K562 (cell line): ENCODE results near the gene CDK5RAP3. TPM values are rescaled to one million over a fixed set of nuclear protein-coding genes. Genes with fewer than 3 reads are reported as not detected.
A peak's percentile ranks its signal among the peaks of the same experiment; 100 is the strongest.

Experiments used
- ATAC-seq: fragments of 200-7000 bp; cut with Tn5 transposase; 3 replicates; pipeline ENCODE4 v1.9.1; 2020; ENCODE audit warnings: moderate library complexity
- BruUV-seq: library from RNA; stranded (reverse); fragments of 400-500 nt; replicated peaks from 2 replicates; lab custom pipeline; 2021; lab: Mats Ljungman, UMichigan
- CTCF ChIA-PET: fragments of 300-600 bp; formaldehyde crosslinking; extraction: SDS; loops from one replicate; lab custom pipeline; 2021; ENCODE audit warnings: low intra/inter-chr PET ratio; lab: Yijun Ruan, JAX
- POLR2A ChIA-PET: fragments of 300-600, 350-650 bp; sonication (Branson Sonifier 250); formaldehyde crosslinking; extraction: SDS; loops from one replicate; lab custom pipeline; 2021; ENCODE audit warnings: antibody characterized with exemption, inconsistent platforms; lab: Yijun Ruan, JAX
- DNase-seq, 4 experiments: peaks; one replicate each; pipeline versions ENCODE4 v3.0.0 to v3.0.0-alpha.2; 2011 to 2018; ENCODE audit warnings: low spot score in 3 of 4, mixed read lengths in 3 of 4; ENCODE audit errors: extremely low read depth in 1 of 4
- FAIRE-seq: peaks from 2 replicates; lab custom pipeline; 2011; peaks lifted over from hg19 to GRCh38; lab: Jason Lieb, UNC
- H2AFZ ChIP-seq: 2 replicates; pipeline ENCODE4 v1.6.0; 2011; ENCODE audit warnings: low read depth, low read length, control low read depth, inconsistent platforms
- H3K27ac ChIP-seq: fragments of 200-600 bp; 3 replicates; pipeline ENCODE4 v1.8.0; 2011; ENCODE audit warnings: low read depth, mild to moderate bottlenecking, control low read depth, inconsistent platforms, low read length, moderate library complexity, mixed read lengths; ENCODE audit errors: extremely low read depth
- H3K27me3 ChIP-seq, 2 experiments: fragments of 300-600 bp in 1 of 2; 2 replicates in 1 of 2; 3 replicates in 1 of 2; pipeline versions ENCODE4 v1.6.0 to v1.8.0; 2011; ENCODE audit warnings: inconsistent platforms in 2 of 2, low read length in 2 of 2, mild to moderate bottlenecking in 1 of 2, mixed read lengths in 1 of 2, moderate library complexity in 1 of 2; ENCODE audit not compliant: control insufficient read depth in 2 of 2, insufficient read depth in 2 of 2
- H3K36me3 ChIP-seq: fragments of 300-600 bp; 3 replicates; pipeline ENCODE4 v1.8.0; 2011; ENCODE audit warnings: mild to moderate bottlenecking, low read length, inconsistent platforms; ENCODE audit not compliant: control insufficient read depth, insufficient read depth
- H3K4me1 ChIP-seq, 2 experiments: fragments of 200-600 bp in 1 of 2; replicated peaks in 1 of 2; 2 replicates in 1 of 2; 3 replicates in 1 of 2; pipeline versions ENCODE4 v1.5.1 to v1.8.0; 2011; ENCODE audit warnings: inconsistent platforms in 2 of 2, low read length in 2 of 2, mild to moderate bottlenecking in 1 of 2, mixed read lengths in 1 of 2, moderate library complexity in 1 of 2; ENCODE audit not compliant: control insufficient read depth in 2 of 2, insufficient read depth in 2 of 2
- H3K4me2 ChIP-seq: 2 replicates; pipeline ENCODE4 v1.6.1; 2011; ENCODE audit warnings: low read length, control low read depth, inconsistent platforms, mixed read lengths; ENCODE audit not compliant: insufficient read depth
- H3K4me3 ChIP-seq: fragments of 200-600 bp; sonication (generic), shearing (Covaris generic); 2 replicates; pipeline ENCODE4 v1.5.1; 2016; ENCODE audit warnings: control low read depth, inconsistent platforms
- H3K79me2 ChIP-seq: fragments of 200-600 bp; 3 replicates; pipeline ENCODE4 v1.8.0; 2011; ENCODE audit warnings: low read length, inconsistent platforms; ENCODE audit not compliant: control insufficient read depth, insufficient read depth
- H3K9ac ChIP-seq, 2 experiments: 2 replicates each; pipeline versions ENCODE4 v1.6.0 to v1.6.1; 2011; ENCODE audit warnings: low read depth in 2 of 2, low read length in 2 of 2, control low read depth in 1 of 2, inconsistent platforms in 1 of 2, mild to moderate bottlenecking in 1 of 2, mixed read lengths in 1 of 2; ENCODE audit not compliant: insufficient read depth in 1 of 2
- H3K9me1 ChIP-seq: one replicate; pipeline ENCODE4 v1.6.0; 2011; ENCODE audit warnings: inconsistent platforms, mild to moderate bottlenecking, low read length, moderate library complexity; ENCODE audit not compliant: control insufficient read depth, insufficient read depth
- H3K9me3 ChIP-seq: replicated peaks from 2 replicates; pipeline ENCODE4 v1.5.1; 2011; ENCODE audit warnings: low read depth, low read length, inconsistent platforms; ENCODE audit not compliant: control insufficient read depth, insufficient read depth
- H4K20me1 ChIP-seq: replicated peaks from 2 replicates; pipeline ENCODE4 v1.6.1; 2011; ENCODE audit warnings: low read length, inconsistent platforms, mixed read lengths; ENCODE audit not compliant: control insufficient read depth, insufficient read depth
- BRD4 ChIP-seq: fragments of 200-600 bp; sonication (generic); IDR thresholded peaks from 2 replicates; pipeline ENCODE4 v1.6.1; 2017; ENCODE audit warnings: inconsistent platforms
- EP300 ChIP-seq: IDR thresholded peaks from 2 replicates; pipeline ENCODE4 v1.6.1; 2012; ENCODE audit warnings: low read length, improper control_type of control experiment
- NFIC ChIP-seq: fragments of 450-650 bp; IDR thresholded peaks from 2 replicates; pipeline ENCODE4 v1.6.1; 2017; ENCODE audit warnings: mild to moderate bottlenecking, inconsistent platforms
- OTX1 ChIP-seq: fragments of 450-650 bp; formaldehyde crosslinking; IDR thresholded peaks from 2 replicates; pipeline ENCODE4 v1.4.0; 2022; ENCODE audit warnings: mild to moderate bottlenecking
- POLR2G ChIP-seq: fragments of 200-400 bp; formaldehyde crosslinking; IDR thresholded peaks from 2 replicates; pipeline ENCODE4 v1.6.1; 2017; ENCODE audit warnings: low read depth, mild to moderate bottlenecking, antibody characterized with exemption, low read length, moderate library complexity
- PYGO2 ChIP-seq: fragments of 450-650 bp; IDR thresholded peaks from 2 replicates; pipeline ENCODE4 v1.6.1; 2016; ENCODE audit warnings: mild to moderate bottlenecking, missing genetic modification characterization, moderate library complexity, missing compliant biosample characterization
- SPI1 ChIP-seq: IDR thresholded peaks from 2 replicates; pipeline ENCODE4 v1.6.1; 2011; ENCODE audit warnings: low read depth, low read length, control low read depth, borderline replicate concordance
- SRSF9 ChIP-seq: fragments of 200-400 bp; formaldehyde crosslinking; IDR thresholded peaks from 2 replicates; pipeline ENCODE4 v1.6.1; 2017; ENCODE audit warnings: low read depth, low read length, borderline replicate concordance
- U2AF1 ChIP-seq: fragments of 200-400 bp; formaldehyde crosslinking; optimal IDR thresholded peaks from 2 replicates; pipeline ENCODE3; 2017; ENCODE audit warnings: mild to moderate bottlenecking, low read depth, low read length, moderate library complexity
- ZNF12 ChIP-seq: sonication (generic); formaldehyde crosslinking; IDR thresholded peaks from 2 replicates; pipeline ENCODE4 v1.4.0; 2020; ENCODE audit warnings: mild to moderate bottlenecking, missing genetic modification reagents
- ZNF24 ChIP-seq: fragments of 450-650 bp; IDR thresholded peaks from 2 replicates; pipeline ENCODE4 v1.6.1; 2016
- ZNF444 ChIP-seq: fragments of 250-450 bp; sonication (Bioruptor Pico); IDR thresholded peaks from 2 replicates; pipeline ENCODE4 v1.4.0; 2020; ENCODE audit warnings: mild to moderate bottlenecking, moderate library complexity
- ZNF639 ChIP-seq, 2 experiments: fragments of 200-800 bp in 1 of 2; sonication (Bioruptor generic) in 1 of 2; sonication (generic) in 1 of 2; formaldehyde crosslinking in 1 of 2; IDR thresholded peaks in 1 of 2; conservative IDR thresholded peaks in 1 of 2; 2 replicates each; pipeline versions ENCODE4 v1.5.0 to v1.6.1; 2016 to 2020; ENCODE audit warnings: missing compliant biosample characterization in 1 of 2, missing genetic modification characterization in 1 of 2, missing genetic modification reagents in 1 of 2
- ZNF717 ChIP-seq: fragments of 250-450 bp; sonication (Bioruptor Pico); IDR thresholded peaks from 2 replicates; pipeline ENCODE4 v1.5.0; 2021
- ZNF79 ChIP-seq: fragments of 250-450 bp; sonication (Bioruptor Pico); IDR thresholded peaks from 2 replicates; pipeline ENCODE4 v1.4.0; 2020; ENCODE audit warnings: low read depth, mild to moderate bottlenecking, moderate library complexity
- ZZZ3 ChIP-seq: fragments of 450-650 bp; IDR thresholded peaks from 2 replicates; pipeline ENCODE4 v1.6.1; 2016; ENCODE audit warnings: antibody characterized with exemption, mild to moderate bottlenecking, moderate library complexity
- WGBS: fragments of 100-300 bp; shearing (Covaris generic); methylation state at CpG from one replicate; pipeline ENCODE4 v1.1.6; 2016; ENCODE audit warnings: low coverage, mixed read lengths; ENCODE audit not compliant: insufficient coverage; ENCODE audit errors: missing lambda C conversion rate; 5-methylcytosine and 5-hydroxymethylcytosine counted together
- in situ Hi-C: fragments of 300-500 bp; cut with MboI; formaldehyde crosslinking; loops from 4 replicates; pipeline ENCODE4 v1.15.0; 2018; ENCODE audit warnings: inconsistent platforms, mixed read lengths
- intact Hi-C: fragments of 100-400 bp; cut with micrococcal nuclease; formaldehyde crosslinking; loops from 2 replicates; pipeline ENCODE4 v1.14.2; 2022
- polyA plus RNA-seq, 8 experiments: library from polyadenylated mRNA; depleted of rRNA in 4 of 8; stranded (reverse) in 5 of 8; unstranded in 3 of 8; fragments of >200 nt; fragmentation: Nextera tagmentation in 2 of 8; fragmentation: Illumina TruSeq in 1 of 8; extraction: Ambion mirVana in 2 of 8; extraction: Trizol in 1 of 8; gene quantifications; 2 replicates each; pipeline versions ENCODE4 v1.2.1 to v1.2.3, GENCODE V29; 2011 to 2014; ENCODE audit warnings: inconsistent platforms in 1 of 8, missing spikeins in 1 of 8
- total RNA-seq, 7 experiments: library from RNA; depleted of rRNA in 6 of 7; stranded (reverse); fragments of >200 nt in 6 of 7; fragmentation: Illumina TruSeq in 2 of 7; extraction: Trizol in 2 of 7; gene quantifications; 2 replicates each; pipeline versions ENCODE4 v1.2.1 to v1.2.3, GENCODE V29; 2011 to 2021; ENCODE audit warnings: low replicate concordance in 1 of 7

Gene CDK5RAP3
- total and polyA plus RNA-seq, 9 of the 15 experiments (the other 6 are each of a cell fraction or from before 2014, with no cell fraction given) = 44.2 to 202 (median 91.5) TPM

- no peak overlapping the region for H3K4me3 ChIP-seq
- no peaks in the 10 kb centered on the region for H3K79me2 ChIP-seq
- H3K9me3 ChIP-seq = no peaks in the 10 kb centered on the region
- no peak overlapping the region for H2AFZ ChIP-seq
- no TSS peak for BruUV-seq
- FAIRE-seq (no peak), ATAC-seq (no peak), DNase-seq (no peak)
- H3K27ac ChIP-seq = no peak overlapping the region
- H3K4me2 ChIP-seq = no peak overlapping the region
- H3K27me3 ChIP-seq = no peaks in the 10 kb centered on the region; a peak in 1 of 5 replicates
- POLR2A ChIA-PET = interaction anchor here (0.6 to 2.2 kb wide), 9 partner anchors 11 to 859 kb away, joined by 3 to 8 read pairs (median 5); partner anchors contain the start of gene CDK5RAP3
- peaks cover 10 to 19% of the 10 kb centered on the region in 2 experiments for H3K4me1 ChIP-seq
- peak overlapping the region in 1 of 2 experiments; percentile 86; a peak in 2 of 4 replicates for H3K9ac ChIP-seq
- CTCF ChIA-PET = no interaction called here
- H3K9me1 ChIP-seq = no peaks in the 10 kb centered on the region
- H4K20me1 ChIP-seq = no peaks in the 10 kb centered on the region
- whole genome bisulfite sequencing = 32% methylated on average over 3 of the region's 4 CpGs
- H3K36me3 ChIP-seq = no peaks in the 10 kb centered on the region; the same call in 2 of the 3 replicates
- intact Hi-C loops = no loop called here
- TF ChIP-seq SPI1 (peak; percentile 50; the same call in 1 of the 2 replicates), ZNF12 (CRISPR knock-in tag) (no peak), ZZZ3 (no peak), OTX1 (CRISPR knock-in tag) (no peak), PYGO2 (no peak), EP300 (no peak), ZNF79 (CRISPR knock-in tag) (no peak), ZNF717 (CRISPR knock-in tag) (no peak), U2AF1 (no peak), ZNF639 (CRISPR knock-in tag; conservative IDR thresholded peaks at IDR 0.05 in 1 of 2, IDR thresholded peaks at IDR 0.05 in 1 of 2) (no peak), ZNF24 (no peak), SRSF9 (no peak), POLR2G (0 out of 2 replicates have a peak, but pooled peaks have one; percentile 17), ZNF444 (no peak), NFIC (peak; percentile 19; the same call in 1 of the 2 replicates), BRD4 (no peak)
- in situ Hi-C loops = no loop called here
These were observed 13.9 kb upstream of the CDK5RAP3 start for GRCh38 chr17:47956791-47957590.
